Common myeloid progenitor, CD34-positive (primary cell): ENCODE data around the gene ALDH2.

Source experiments
- CTCF ChIA-PET: fragments of 350-600 bp; sonication (Branson Sonifier 250); formaldehyde crosslinking; loops from one replicate; lab custom pipeline; 2021; ENCODE audit warnings: antibody characterized with exemption; lab: Charles Lee
- POLR2A ChIA-PET: fragments of 350-600 bp; sonication (Branson Sonifier 250); formaldehyde crosslinking; loops from one replicate; lab custom pipeline; 2021; ENCODE audit warnings: antibody characterized with exemption; lab: Charles Lee
- DNase-seq, 3 donors: peaks; one replicate each; pipeline versions ENCODE4 v3.0.0 to v3.0.0-alpha.2; 2013
- H3K27ac ChIP-seq, 2 experiments: 1 replicate in 1 of 2; 2 replicates in 1 of 2; pipeline ENCODE4 v1.7.0; 2013; ENCODE audit warnings: inconsistent platforms in 2 of 2, low read length in 2 of 2, mild to moderate bottlenecking in 2 of 2, low read depth in 1 of 2, moderate library complexity in 1 of 2; ENCODE audit not compliant: severe bottlenecking in 2 of 2, insufficient read depth in 1 of 2, poor library complexity in 1 of 2
- H3K27me3 ChIP-seq, 5 experiments: replicated peaks in 2 of 5; 1 replicate in 3 of 5; 2 replicates in 2 of 5; pipeline versions ENCODE4 v1.6.1 to v1.7.0; 2013; ENCODE audit warnings: low read length in 4 of 5, mild to moderate bottlenecking in 2 of 5, moderate library complexity in 2 of 5, inconsistent platforms in 1 of 5; ENCODE audit not compliant: insufficient read depth in 5 of 5, control insufficient read depth in 4 of 5
- H3K36me3 ChIP-seq, 4 experiments: 1 replicate in 2 of 4; 2 replicates in 2 of 4; pipeline versions ENCODE4 v1.6.1 to v1.7.0; 2013; ENCODE audit warnings: low read length in 3 of 4, control low read depth in 1 of 4, mild to moderate bottlenecking in 1 of 4; ENCODE audit not compliant: control insufficient read depth in 4 of 4, insufficient read depth in 4 of 4
- H3K4me1 ChIP-seq, 4 experiments: 1 replicate in 3 of 4; 2 replicates in 1 of 4; pipeline versions ENCODE4 v1.6.1 to v1.7.1; 2013; ENCODE audit warnings: low read length in 3 of 4, mild to moderate bottlenecking in 3 of 4, control low read depth in 1 of 4, inconsistent platforms in 1 of 4, moderate library complexity in 1 of 4; ENCODE audit not compliant: control insufficient read depth in 4 of 4, insufficient read depth in 4 of 4; ENCODE audit errors: control extremely low read depth in 1 of 4
- H3K4me3 ChIP-seq, 7 experiments: 1 replicate in 4 of 7; 2 replicates in 3 of 7; pipeline versions ENCODE4 v1.5.1 to v1.7.0; 2013; ENCODE audit warnings: mild to moderate bottlenecking in 7 of 7, low read length in 6 of 7, moderate library complexity in 6 of 7, inconsistent platforms in 2 of 7, low read depth in 2 of 7, control low read depth in 1 of 7; ENCODE audit not compliant: insufficient read depth in 4 of 7, control insufficient read depth in 1 of 7; ENCODE audit errors: extremely low read depth in 1 of 7
- H3K9me3 ChIP-seq, 5 experiments: 1 replicate in 4 of 5; 2 replicates in 1 of 5; pipeline versions ENCODE4 v1.6.1 to v1.7.1; 2013; ENCODE audit warnings: low read length in 4 of 5, mild to moderate bottlenecking in 2 of 5, inconsistent platforms in 1 of 5, low read depth in 1 of 5, moderate library complexity in 1 of 5; ENCODE audit not compliant: control insufficient read depth in 4 of 5, insufficient read depth in 2 of 5; ENCODE audit errors: control extremely low read depth in 1 of 5
- WGBS: methylation state at CpG from one replicate; pipeline ENCODE4 v1.1.5; 2013; ENCODE audit not compliant: insufficient coverage; 5-methylcytosine and 5-hydroxymethylcytosine counted together

Gene ALDH2

DNA sequence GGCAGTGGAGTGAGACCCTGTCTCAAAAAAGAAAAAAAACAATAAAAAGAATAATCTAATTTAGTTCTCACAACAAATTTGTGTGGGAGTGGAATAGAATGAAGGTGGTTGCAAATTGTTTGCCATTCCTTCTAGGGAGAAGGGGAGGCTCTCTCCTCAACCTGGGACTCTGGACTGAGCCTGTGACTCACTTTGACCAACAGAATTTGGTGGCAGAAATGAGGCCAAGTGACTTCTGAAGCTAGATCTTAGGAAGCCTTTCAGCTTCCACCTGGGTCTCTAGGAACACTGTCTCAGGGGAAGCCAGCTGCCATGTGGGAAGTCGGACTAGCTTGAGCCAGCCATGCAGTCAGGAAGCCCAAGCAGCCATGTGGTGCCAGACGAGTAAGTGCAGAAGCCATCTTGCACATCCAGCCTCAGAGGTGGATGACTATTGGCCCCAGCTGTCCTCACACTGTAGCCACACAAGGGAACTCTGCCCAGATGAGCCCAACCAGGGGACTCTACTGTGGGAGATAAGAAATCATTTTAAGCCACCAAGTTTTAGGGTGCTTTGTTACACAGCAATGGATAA, 14.4 kb downstream of the ALDH2 start:
- no peak for DNase-seq
- CTCF ChIA-PET = interaction anchor here (1.1 to 1.4 kb wide), 2 partner anchors 24 to 32 kb away, joined by 3 read pairs; no protein-coding TSS in a partner anchor
- Histone ChIP-seq H3K9me3 (peaks cover 0 to 3% (median 0%) of the 10 kb centered on the region in 5 experiments), H3K27ac (no peak overlapping the region), H3K36me3 (peaks cover 9 to 48% (median 21%) of the 10 kb centered on the region in 4 experiments), H3K4me3 (no peak overlapping the region), H3K4me1 (peaks cover 0 to 22% (median 10%) of the 10 kb centered on the region in 4 experiments), H3K27me3 (no peaks in the 10 kb centered on the region)
- POLR2A ChIA-PET = no interaction called here
- WGBS = 95% methylated on average over 2 of the region's 2 CpGs

DNA sequence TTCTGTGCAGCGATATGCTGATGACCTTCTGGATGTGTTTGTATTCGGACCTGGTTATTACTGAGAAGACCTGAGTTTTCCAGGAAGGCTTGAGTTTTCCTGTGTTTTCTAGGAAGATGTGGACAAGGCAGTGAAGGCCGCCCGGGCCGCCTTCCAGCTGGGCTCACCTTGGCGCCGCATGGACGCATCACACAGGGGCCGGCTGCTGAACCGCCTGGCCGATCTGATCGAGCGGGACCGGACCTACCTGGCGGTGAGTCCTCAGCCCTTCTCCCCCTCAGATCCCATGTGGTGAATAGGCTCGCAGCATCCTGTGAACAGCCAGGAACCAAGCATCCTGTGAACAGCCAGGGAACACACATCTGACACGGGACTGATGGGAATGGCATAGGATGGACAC, 16.3 kb downstream of the ALDH2 start:
- peaks cover 0 to 8% (median 5%) of the 10 kb centered on the region in 4 experiments for H3K4me1 ChIP-seq
- H3K4me3 ChIP-seq = no peak overlapping the region
- H3K9me3 ChIP-seq = peaks cover 0 to 3% (median 0%) of the 10 kb centered on the region in 5 experiments
- no peaks in the 10 kb centered on the region for H3K27me3 ChIP-seq
- H3K27ac ChIP-seq = no peak overlapping the region
- H3K36me3 ChIP-seq = peaks cover 9 to 55% (median 24%) of the 10 kb centered on the region in 4 experiments
- CTCF ChIA-PET = no interaction called here
- no peak for DNase-seq
- WGBS = 96% methylated on average over 16 of the region's 17 CpGs
- POLR2A ChIA-PET = no interaction called here

DNA sequence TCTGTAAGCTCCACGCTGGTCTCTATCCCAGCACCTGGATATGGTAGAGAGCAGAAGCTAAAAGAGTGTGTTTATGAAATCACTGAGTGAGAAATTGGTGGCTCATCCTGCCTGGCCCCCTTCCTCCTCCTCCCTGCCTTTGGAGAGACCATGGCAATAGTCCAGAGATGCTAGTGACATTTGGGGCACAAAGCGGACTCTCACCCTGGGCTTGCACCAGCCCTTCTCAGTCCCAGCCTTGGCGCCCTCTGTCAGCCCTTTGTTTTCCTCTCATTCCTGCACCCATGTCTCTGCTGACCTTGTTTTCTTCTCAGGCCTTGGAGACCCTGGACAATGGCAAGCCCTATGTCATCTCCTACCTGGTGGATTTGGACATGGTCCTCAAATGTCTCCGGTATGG, 18.2 kb downstream of the ALDH2 start:
- peaks cover 13 to 67% (median 29%) of the 10 kb centered on the region in 4 experiments for H3K36me3 ChIP-seq
- no peak overlapping the region for H3K27ac ChIP-seq
- ChIA-PET CTCF (interaction anchor here (1.1 to 7.6 kb wide), 3 partner anchors 10 to 32 kb away, joined by 4 to 61 read pairs (median 4); no protein-coding TSS in a partner anchor), POLR2A (no interaction called here)
- peaks cover 0 to 3% (median 0%) of the 10 kb centered on the region in 5 experiments for H3K9me3 ChIP-seq
- H3K27me3 ChIP-seq = no peaks in the 10 kb centered on the region
- peaks cover 0 to 8% (median 5%) of the 10 kb centered on the region in 4 experiments for H3K4me1 ChIP-seq
- WGBS = 100% methylated on average over 3 of the region's 4 CpGs
- no peak overlapping the region for H3K4me3 ChIP-seq
- DNase-seq = no peak

DNA sequence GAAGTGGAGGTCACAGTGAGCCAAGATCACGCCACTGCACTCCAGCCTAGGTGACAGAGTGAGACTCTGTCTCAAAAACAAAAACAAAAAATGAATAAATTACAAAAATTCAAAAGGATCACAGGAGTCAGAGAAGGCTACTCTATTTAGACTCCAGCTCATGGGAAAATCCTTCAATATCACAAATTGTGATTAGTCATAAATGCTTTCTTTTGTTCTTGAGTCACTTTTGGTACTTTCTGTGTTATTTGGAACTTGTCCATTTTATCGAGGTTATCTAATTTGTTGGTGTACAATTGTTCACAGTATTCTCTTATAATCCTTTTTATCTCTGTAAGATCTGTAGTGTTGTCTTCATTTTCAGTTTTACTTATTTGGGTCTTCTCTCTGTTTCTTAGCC, 18.9 kb downstream of the ALDH2 start:
- 100% methylated on average over 1 of the region's 2 CpGs for WGBS
- peaks cover 0 to under 1% (median 0%) of the 10 kb centered on the region in 4 experiments for H3K4me1 ChIP-seq
- DNase-seq = no peak
- no peak overlapping the region for H3K27ac ChIP-seq
- H3K36me3 ChIP-seq = peaks cover 20 to 70% (median 35%) of the 10 kb centered on the region in 4 experiments
- POLR2A ChIA-PET = no interaction called here
- peaks cover 0 to 3% (median 0%) of the 10 kb centered on the region in 5 experiments for H3K9me3 ChIP-seq
- no peaks in the 10 kb centered on the region for H3K27me3 ChIP-seq
- CTCF ChIA-PET = interaction anchor here (1.8 to 7.6 kb wide), 2 partner anchors 17 to 32 kb away, joined by 4 to 61 read pairs; no protein-coding TSS in a partner anchor
- no peak overlapping the region for H3K4me3 ChIP-seq

DNA sequence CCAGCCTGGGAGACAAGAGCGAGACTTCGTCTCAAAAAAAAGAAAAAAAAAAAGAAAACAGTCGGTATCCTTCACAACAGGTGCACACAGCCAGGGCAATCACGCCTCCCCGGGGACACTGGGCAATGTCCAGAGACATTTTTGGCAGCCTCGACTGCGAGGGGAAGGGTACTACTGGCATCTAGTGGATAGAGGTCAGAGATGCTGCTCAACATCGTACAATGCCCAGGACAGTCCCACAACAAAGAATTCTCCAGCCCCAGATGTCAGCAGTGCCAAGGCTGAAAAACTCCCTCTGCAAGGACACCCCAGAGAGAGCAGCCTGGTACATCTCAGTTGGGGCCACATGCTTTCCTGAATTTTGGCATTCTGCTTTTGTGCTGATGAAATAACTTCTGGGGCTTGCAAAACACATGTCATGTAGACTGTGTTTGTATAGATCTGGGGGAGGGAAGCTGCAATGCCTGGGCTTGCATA, 21.5 kb downstream of the ALDH2 start:
- Histone ChIP-seq H3K27ac (no peak overlapping the region), H3K9me3 (no peaks in the 10 kb centered on the region), H3K4me3 (no peak overlapping the region), H3K27me3 (no peaks in the 10 kb centered on the region), H3K4me1 (no peaks in the 10 kb centered on the region), H3K36me3 (peaks cover 19 to 79% (median 46%) of the 10 kb centered on the region in 4 experiments)
- 90% methylated on average over 6 of the region's 8 CpGs for WGBS
- DNase-seq = peak in 2 of 3 donors; percentile 28 to 31
- ChIA-PET CTCF (interaction anchor here (0.6 to 7.6 kb wide), 7 partner anchors 12 to 363 kb away, joined by 3 to 61 read pairs (median 4); no protein-coding TSS in a partner anchor), POLR2A (interaction anchor here (0.6 to 1.4 kb wide), 2 partner anchors 55 to 93 kb away, joined by 3 to 4 read pairs; no protein-coding TSS in a partner anchor)

DNA sequence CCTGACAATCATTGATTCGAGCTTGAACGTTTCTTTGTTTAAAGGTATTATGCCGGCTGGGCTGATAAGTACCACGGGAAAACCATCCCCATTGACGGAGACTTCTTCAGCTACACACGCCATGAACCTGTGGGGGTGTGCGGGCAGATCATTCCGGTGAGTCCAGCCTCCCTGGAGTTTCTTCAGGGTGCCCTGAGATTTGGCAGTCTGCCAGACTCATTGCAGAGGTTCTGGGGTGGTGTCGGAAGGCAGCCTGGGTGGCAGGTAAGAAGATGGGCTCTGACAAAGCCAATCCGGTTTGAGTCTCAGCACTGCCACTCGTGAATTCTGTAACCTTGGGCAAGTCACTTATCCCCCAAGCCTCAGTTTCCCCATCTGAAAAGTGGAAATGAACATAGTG, 23.0 kb downstream of the ALDH2 start:
- POLR2A ChIA-PET = no interaction called here
- Histone ChIP-seq H3K4me1 (no peaks in the 10 kb centered on the region), H3K9me3 (no peaks in the 10 kb centered on the region), H3K27ac (no peak overlapping the region), H3K27me3 (no peaks in the 10 kb centered on the region), H3K36me3 (peaks cover 21 to 74% (median 41%) of the 10 kb centered on the region in 4 experiments), H3K4me3 (no peak overlapping the region)
- DNase-seq = no peak
- CTCF ChIA-PET = interaction anchor here (1.0 to 7.6 kb wide), 3 partner anchors 8 to 36 kb away, joined by 3 to 61 read pairs (median 4); no protein-coding TSS in a partner anchor
- 92% methylated on average over 11 of the region's 11 CpGs for WGBS

DNA sequence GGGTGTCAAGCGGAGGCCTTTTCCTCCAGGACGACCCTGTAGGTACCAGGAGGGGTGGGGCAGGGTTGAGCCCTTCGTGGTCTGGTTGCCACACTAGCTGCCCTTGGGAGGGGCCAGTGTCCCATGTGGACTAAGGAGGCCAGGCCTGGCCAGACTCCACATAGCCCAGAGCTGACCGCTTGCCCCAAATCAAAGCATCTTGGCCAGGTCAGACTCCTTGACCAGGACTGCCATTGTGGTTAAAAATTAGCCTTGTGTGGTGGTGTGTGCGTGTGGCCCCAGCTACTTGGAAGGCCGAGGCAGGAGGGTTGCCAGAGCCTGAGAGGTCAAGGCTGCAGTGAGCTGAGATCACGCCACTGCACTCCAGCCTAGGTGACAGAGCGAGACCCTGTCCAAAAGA, 24.8 kb downstream of the ALDH2 start:
- ChIA-PET POLR2A (no interaction called here), CTCF (interaction anchor here (1.7 to 7.6 kb wide), 3 partner anchors 18 to 38 kb away, joined by 6 to 61 read pairs (median 6); no protein-coding TSS in a partner anchor)
- H3K27ac ChIP-seq = no peak overlapping the region
- H3K9me3 ChIP-seq = no peaks in the 10 kb centered on the region
- WGBS = 98% methylated on average over 7 of the region's 8 CpGs
- no peak for DNase-seq
- peaks cover 16 to 71% (median 36%) of the 10 kb centered on the region in 4 experiments for H3K36me3 ChIP-seq
- no peaks in the 10 kb centered on the region for H3K27me3 ChIP-seq
- no peaks in the 10 kb centered on the region for H3K4me1 ChIP-seq
- no peak overlapping the region for H3K4me3 ChIP-seq
